ENCODE measurements around the gene MBD5. TPM values are rescaled to one million over a fixed set of nuclear protein-coding genes. Genes with fewer than 3 reads are reported as not detected.

The MBD5 gene
- total and polyA plus RNA-seq, 4 donors: 5.7 to 140 (median 21.2) TPM

DNA sequence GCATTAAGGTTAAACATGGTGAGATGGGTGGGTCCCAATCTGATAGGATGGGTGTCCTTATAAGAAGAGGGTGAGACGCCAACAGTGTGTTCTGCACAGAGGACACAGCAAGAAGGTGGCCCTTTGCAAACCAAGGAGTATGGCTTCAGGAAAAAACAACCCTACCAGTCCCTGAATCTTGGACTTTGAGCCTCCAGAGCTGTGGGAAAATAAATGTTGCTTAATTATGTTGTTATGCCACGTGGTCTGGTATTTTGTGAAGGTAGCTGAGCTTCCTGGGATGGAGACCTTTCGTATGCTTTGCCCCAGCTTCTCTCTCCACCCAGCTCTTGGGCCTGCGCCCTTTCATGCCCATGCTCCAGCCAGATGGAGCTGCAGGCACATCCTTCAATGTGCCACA is 509.5 kb downstream of the MBD5 start:
- Histone ChIP-seq H3K4me1 (ENCODE audit: control insufficient read depth in 5 of 5, insufficient read depth in 5 of 5, low read length in 5 of 5) (peaks cover 0 to 11% (median 0%) of the 10 kb centered on the region in 5 donors), H3K4me3 (no peak overlapping the region), H3K36me3 (ENCODE audit: control insufficient read depth in 4 of 4, insufficient read depth in 4 of 4, low read length in 4 of 4) (no peaks in the 10 kb centered on the region), H3K27me3 (ENCODE audit: control insufficient read depth in 3 of 3, insufficient read depth in 3 of 3, low read length in 2 of 3) (no peaks in the 10 kb centered on the region), H3K9ac (ENCODE audit: insufficient read depth in 1 of 2, low read length in 2 of 2) (no peak overlapping the region), H3K27ac (ENCODE audit: low read depth in 1 of 2, low read length in 1 of 2) (no peak overlapping the region), H3K9me3 (ENCODE audit: control insufficient read depth in 4 of 4, insufficient read depth in 3 of 4, low read length in 3 of 4) (peaks cover 0 to 4% (median 0%) of the 10 kb centered on the region in 4 donors)
- TF ChIP-seq, protein P1, sequence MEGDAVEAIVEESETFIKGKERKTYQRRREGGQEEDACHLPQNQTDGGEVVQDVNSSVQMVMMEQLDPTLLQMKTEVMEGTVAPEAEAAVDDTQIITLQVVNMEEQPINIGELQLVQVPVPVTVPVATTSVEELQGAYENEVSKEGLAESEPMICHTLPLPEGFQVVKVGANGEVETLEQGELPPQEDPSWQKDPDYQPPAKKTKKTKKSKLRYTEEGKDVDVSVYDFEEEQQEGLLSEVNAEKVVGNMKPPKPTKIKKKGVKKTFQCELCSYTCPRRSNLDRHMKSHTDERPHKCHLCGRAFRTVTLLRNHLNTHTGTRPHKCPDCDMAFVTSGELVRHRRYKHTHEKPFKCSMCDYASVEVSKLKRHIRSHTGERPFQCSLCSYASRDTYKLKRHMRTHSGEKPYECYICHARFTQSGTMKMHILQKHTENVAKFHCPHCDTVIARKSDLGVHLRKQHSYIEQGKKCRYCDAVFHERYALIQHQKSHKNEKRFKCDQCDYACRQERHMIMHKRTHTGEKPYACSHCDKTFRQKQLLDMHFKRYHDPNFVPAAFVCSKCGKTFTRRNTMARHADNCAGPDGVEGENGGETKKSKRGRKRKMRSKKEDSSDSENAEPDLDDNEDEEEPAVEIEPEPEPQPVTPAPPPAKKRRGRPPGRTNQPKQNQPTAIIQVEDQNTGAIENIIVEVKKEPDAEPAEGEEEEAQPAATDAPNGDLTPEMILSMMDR (IDR thresholded peaks at IDR 0.05; ENCODE audit: control extremely low read depth, extremely low read depth): no peak
- DNase-seq (no peak), ATAC-seq (ENCODE audit: insufficient read depth, low FRiP score) (no peak)
- WGBS, 2 donors: 79 to 84% methylated on average over 4 of the region's 4 CpGs

DNA sequence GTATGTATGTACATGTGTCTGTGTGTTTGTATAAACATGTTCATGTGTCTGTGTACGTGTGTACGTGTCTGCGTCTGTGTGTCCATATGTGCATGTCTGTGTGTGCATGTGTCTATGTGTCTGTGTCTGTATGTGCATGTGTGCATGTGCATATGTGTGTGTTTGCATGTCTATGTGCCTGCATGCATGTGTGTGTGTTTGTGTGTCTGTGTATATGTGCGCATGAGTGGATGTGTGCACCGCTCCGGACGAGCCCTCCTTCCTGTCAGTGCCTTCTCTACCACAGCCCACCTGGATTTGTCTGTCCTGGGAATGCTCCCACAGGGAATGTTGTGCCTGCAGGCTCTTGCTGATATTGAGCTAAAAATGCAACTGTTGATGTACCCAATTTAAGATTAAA is 510.3 kb downstream of the MBD5 start:
- Histone ChIP-seq H3K36me3 (ENCODE audit: control insufficient read depth in 4 of 4, insufficient read depth in 4 of 4, low read length in 4 of 4) (no peaks in the 10 kb centered on the region), H3K9ac (ENCODE audit: insufficient read depth in 1 of 2, low read length in 2 of 2) (no peak overlapping the region), H3K4me3 (no peak overlapping the region), H3K4me1 (ENCODE audit: control insufficient read depth in 5 of 5, insufficient read depth in 5 of 5, low read length in 5 of 5) (peaks cover 0 to 11% (median 0%) of the 10 kb centered on the region in 5 donors), H3K27me3 (ENCODE audit: control insufficient read depth in 3 of 3, insufficient read depth in 3 of 3, low read length in 2 of 3) (no peaks in the 10 kb centered on the region), H3K27ac (ENCODE audit: low read depth in 1 of 2, low read length in 1 of 2) (no peak overlapping the region), H3K9me3 (ENCODE audit: control insufficient read depth in 4 of 4, insufficient read depth in 3 of 4, low read length in 3 of 4) (peaks cover 0 to 4% (median 0%) of the 10 kb centered on the region in 4 donors)
- no peak for DNase-seq
- no peak for ATAC-seq (ENCODE audit: insufficient read depth, low FRiP score)
- 92 to 95% methylated on average over 7 of the region's 7 CpGs for WGBS, 2 donors
- TF ChIP-seq, protein P1 (IDR thresholded peaks at IDR 0.05; ENCODE audit: control extremely low read depth, extremely low read depth): no peak

DNA sequence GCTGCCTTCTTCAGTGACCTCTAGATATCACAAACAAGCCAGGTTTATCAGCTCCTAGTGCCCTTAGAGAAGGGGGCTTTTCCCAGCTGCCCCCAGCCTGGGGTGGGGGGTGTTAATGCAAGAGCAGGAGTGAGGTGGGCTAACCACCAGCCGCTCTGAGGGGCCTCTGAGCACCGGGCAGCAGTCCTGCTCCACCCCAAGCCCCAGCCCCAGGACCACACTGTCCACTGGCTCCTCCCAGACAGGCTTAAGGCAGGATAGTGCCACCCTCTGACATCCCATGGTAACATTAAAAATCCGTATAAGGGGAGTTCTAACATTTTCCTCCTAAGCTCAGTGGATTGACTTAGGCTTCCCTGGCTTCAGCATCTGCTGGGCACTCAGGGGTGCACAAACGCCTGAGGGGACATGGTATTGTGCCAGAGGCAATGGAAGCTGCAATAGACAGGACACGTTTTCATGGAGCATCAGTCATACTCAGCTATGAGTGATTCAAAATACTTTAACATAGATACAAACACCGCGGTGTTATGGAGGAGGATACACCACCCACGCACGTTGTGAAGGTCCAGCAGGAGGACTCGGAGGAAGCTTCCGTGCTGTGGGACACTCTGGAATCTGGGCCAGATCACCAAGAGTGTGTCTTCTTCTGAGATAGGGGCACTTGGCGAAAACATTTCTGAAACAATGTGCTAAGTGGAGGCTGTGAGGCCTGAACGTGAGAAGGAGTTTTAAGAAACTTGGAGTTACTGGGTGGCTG is 511.0 kb downstream of the MBD5 start:
- Histone ChIP-seq H3K4me1 (ENCODE audit: control insufficient read depth in 5 of 5, insufficient read depth in 5 of 5, low read length in 5 of 5) (peaks cover 0 to 11% (median 0%) of the 10 kb centered on the region in 5 donors), H3K9me3 (ENCODE audit: control insufficient read depth in 4 of 4, insufficient read depth in 3 of 4, low read length in 3 of 4) (peaks cover 0 to 4% (median 0%) of the 10 kb centered on the region in 4 donors), H3K4me3 (no peak overlapping the region), H3K27me3 (ENCODE audit: control insufficient read depth in 3 of 3, insufficient read depth in 3 of 3, low read length in 2 of 3) (no peaks in the 10 kb centered on the region), H3K36me3 (ENCODE audit: control insufficient read depth in 4 of 4, insufficient read depth in 4 of 4, low read length in 4 of 4) (no peaks in the 10 kb centered on the region), H3K27ac (ENCODE audit: low read depth in 1 of 2, low read length in 1 of 2) (no peak overlapping the region), H3K9ac (ENCODE audit: insufficient read depth in 1 of 2, low read length in 2 of 2) (no peak overlapping the region)
- 83 to 92% methylated on average over 13 of the region's 13 CpGs for WGBS, 2 donors
- ATAC-seq (ENCODE audit: insufficient read depth, low FRiP score): no peak
- DNase-seq: no peak
- TF ChIP-seq, protein P1 (IDR thresholded peaks at IDR 0.05; ENCODE audit: control extremely low read depth, extremely low read depth): no peak
